Measurements from ENCODE around the gene SCAP.

The SCAP gene

DNA sequence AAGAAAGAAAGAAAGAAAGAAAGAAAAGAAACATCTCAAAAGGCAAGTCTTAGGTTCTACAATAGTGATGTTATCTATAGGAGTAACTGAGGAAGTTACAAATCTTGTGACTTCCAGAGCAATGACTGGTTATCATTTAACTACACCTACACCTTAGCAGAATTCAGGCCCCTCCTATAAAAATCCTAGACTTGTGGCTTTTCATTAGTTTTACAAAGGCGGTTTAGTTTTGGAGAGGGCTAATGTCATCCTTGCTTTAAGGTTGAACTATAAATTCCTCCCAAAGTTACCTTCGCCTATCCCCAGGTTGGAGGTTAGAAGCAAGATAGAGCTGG, 4.1 kb upstream of the SCAP start:
- Histone ChIP-seq H3K9me3 (ENCODE audit: insufficient read depth, low read length, severe bottlenecking) (no peaks in the 10 kb centered on the region), H3K9ac (ENCODE audit: low read depth, low read length) (no peak overlapping the region), H3K4me1 (ENCODE audit: insufficient read depth, low read length) (peaks cover 11% of the 10 kb centered on the region), H3K79me2 (ENCODE audit: insufficient read depth, low read length) (peaks cover 18% of the 10 kb centered on the region), H3K4me2 (ENCODE audit: insufficient read depth, low read length) (no peak overlapping the region), H3K27me3 (ENCODE audit: insufficient read depth, low read length, poor library complexity) (no peaks in the 10 kb centered on the region), H2AFZ (ENCODE audit: low read depth, low read length) (no peak overlapping the region), H3K4me3 (ENCODE audit: low read depth in 1 of 2, low read length in 2 of 2) (no peak overlapping the region), H3K27ac (ENCODE audit: low read length) (no peak overlapping the region), H3K36me3 (ENCODE audit: insufficient read depth, low read length) (no peaks in the 10 kb centered on the region; the same call in 1 of the 2 replicates), H4K20me1 (ENCODE audit: insufficient read depth, low read length) (peaks cover 4% of the 10 kb centered on the region)
- no peak for TF ChIP-seq EZH2 (IDR thresholded peaks at IDR 0.05; ENCODE audit: borderline replicate concordance, low read depth, low read length, severe bottlenecking)
- TF ChIP-seq, protein P1, sequence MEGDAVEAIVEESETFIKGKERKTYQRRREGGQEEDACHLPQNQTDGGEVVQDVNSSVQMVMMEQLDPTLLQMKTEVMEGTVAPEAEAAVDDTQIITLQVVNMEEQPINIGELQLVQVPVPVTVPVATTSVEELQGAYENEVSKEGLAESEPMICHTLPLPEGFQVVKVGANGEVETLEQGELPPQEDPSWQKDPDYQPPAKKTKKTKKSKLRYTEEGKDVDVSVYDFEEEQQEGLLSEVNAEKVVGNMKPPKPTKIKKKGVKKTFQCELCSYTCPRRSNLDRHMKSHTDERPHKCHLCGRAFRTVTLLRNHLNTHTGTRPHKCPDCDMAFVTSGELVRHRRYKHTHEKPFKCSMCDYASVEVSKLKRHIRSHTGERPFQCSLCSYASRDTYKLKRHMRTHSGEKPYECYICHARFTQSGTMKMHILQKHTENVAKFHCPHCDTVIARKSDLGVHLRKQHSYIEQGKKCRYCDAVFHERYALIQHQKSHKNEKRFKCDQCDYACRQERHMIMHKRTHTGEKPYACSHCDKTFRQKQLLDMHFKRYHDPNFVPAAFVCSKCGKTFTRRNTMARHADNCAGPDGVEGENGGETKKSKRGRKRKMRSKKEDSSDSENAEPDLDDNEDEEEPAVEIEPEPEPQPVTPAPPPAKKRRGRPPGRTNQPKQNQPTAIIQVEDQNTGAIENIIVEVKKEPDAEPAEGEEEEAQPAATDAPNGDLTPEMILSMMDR (IDR thresholded peaks at IDR 0.05; ENCODE audit: borderline replicate concordance, extremely low read depth, low read length, poor library complexity, severe bottlenecking): no peak
- no peak for DNase-seq
- ATAC-seq (ENCODE audit: insufficient read depth, low read depth): no peak

DNA sequence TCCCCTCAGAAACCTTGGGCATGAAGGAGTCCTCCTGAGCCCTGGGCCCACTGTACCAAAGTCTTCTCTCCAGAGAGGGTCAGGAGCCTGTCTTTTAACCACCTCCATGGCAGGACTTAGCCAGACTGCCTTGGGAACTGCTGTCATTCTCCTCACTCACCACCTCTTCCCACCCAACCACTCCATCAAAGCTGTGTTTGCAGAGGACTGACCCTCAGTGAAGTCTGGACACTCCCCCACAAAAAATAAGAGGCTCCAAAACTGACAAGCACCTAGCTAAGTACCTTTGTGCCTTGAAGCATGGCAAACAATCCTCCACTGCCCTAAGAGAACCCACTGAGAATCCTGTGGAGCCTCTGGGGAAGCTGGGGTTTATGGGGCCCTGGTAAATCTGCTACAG, 2.3 kb upstream of the SCAP start:
- ATAC-seq (ENCODE audit: insufficient read depth, low read depth): no peak
- no peak overlapping the region for H2AFZ ChIP-seq (ENCODE audit: low read depth, low read length)
- no peak overlapping the region for H3K27ac ChIP-seq (ENCODE audit: low read length)
- TF ChIP-seq EZH2 (IDR thresholded peaks at IDR 0.05; ENCODE audit: borderline replicate concordance, low read depth, low read length, severe bottlenecking): no peak
- TF ChIP-seq, protein P1 (IDR thresholded peaks at IDR 0.05; ENCODE audit: borderline replicate concordance, extremely low read depth, low read length, poor library complexity, severe bottlenecking): no peak
- H3K4me3 ChIP-seq (ENCODE audit: low read depth in 1 of 2, low read length in 2 of 2): no peak overlapping the region
- H3K4me2 ChIP-seq (ENCODE audit: insufficient read depth, low read length): 0 out of 2 replicates have a peak overlapping the region, but pooled peaks have one; percentile 16
- peaks cover 28% of the 10 kb centered on the region for H3K4me1 ChIP-seq (ENCODE audit: insufficient read depth, low read length)
- DNase-seq: no peak
- H3K9ac ChIP-seq (ENCODE audit: low read depth, low read length): no peak overlapping the region
- H3K79me2 ChIP-seq (ENCODE audit: insufficient read depth, low read length): peaks cover 36% of the 10 kb centered on the region
- H4K20me1 ChIP-seq (ENCODE audit: insufficient read depth, low read length): peaks cover 13% of the 10 kb centered on the region
- no peaks in the 10 kb centered on the region for H3K27me3 ChIP-seq (ENCODE audit: insufficient read depth, low read length, poor library complexity)
- no peaks in the 10 kb centered on the region for H3K9me3 ChIP-seq (ENCODE audit: insufficient read depth, low read length, severe bottlenecking)
- no peaks in the 10 kb centered on the region; the same call in 1 of the 2 replicates for H3K36me3 ChIP-seq (ENCODE audit: insufficient read depth, low read length)

DNA sequence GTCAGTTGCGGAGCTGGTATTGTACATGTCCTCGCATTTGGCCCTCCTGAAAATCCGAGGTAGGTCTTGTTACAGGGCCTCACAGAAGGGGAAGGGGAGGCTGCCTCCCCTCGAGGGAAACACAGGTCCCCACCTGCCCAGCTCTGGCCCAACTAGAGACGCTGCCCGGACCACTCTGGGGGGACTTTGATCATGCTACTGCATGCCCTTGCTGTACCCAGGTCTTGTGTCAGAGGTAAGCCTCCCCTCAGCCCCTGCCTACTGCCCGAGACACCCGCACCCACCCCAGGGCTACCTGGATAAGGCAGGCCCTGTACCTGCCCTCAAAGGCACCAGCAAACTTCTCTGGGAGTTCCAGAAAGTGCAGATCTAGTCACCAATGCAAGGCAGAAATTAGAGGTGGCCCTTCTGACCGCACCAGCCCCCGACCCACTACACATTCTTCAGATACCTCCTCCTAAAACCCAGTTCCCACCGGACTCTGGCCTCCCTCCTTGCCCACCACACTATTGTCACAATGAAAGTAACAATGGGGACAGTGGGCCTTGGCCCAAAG, 981 bp upstream of the SCAP start:
- Histone ChIP-seq H2AFZ (ENCODE audit: low read depth, low read length) (peak overlapping the region; percentile 96), H3K4me2 (ENCODE audit: insufficient read depth, low read length) (peak overlapping the region; percentile 71), H3K9me3 (ENCODE audit: insufficient read depth, low read length, severe bottlenecking) (no peaks in the 10 kb centered on the region), H3K4me3 (ENCODE audit: low read depth in 1 of 2, low read length in 2 of 2) (peak overlapping the region; percentile 70 to 92; a peak in 3 of 4 replicates), H4K20me1 (ENCODE audit: insufficient read depth, low read length) (peaks cover 18% of the 10 kb centered on the region), H3K79me2 (ENCODE audit: insufficient read depth, low read length) (peaks cover 46% of the 10 kb centered on the region), H3K27ac (ENCODE audit: low read length) (peak overlapping the region; percentile 89), H3K4me1 (ENCODE audit: insufficient read depth, low read length) (peaks cover 29% of the 10 kb centered on the region), H3K9ac (ENCODE audit: low read depth, low read length) (peak overlapping the region; percentile 85), H3K27me3 (ENCODE audit: insufficient read depth, low read length, poor library complexity) (no peaks in the 10 kb centered on the region), H3K36me3 (ENCODE audit: insufficient read depth, low read length) (no peaks in the 10 kb centered on the region; the same call in 1 of the 2 replicates)
- ATAC-seq (ENCODE audit: insufficient read depth, low read depth) (no peak), DNase-seq (no peak)
- no peak for TF ChIP-seq EZH2 (IDR thresholded peaks at IDR 0.05; ENCODE audit: borderline replicate concordance, low read depth, low read length, severe bottlenecking)
- TF ChIP-seq, protein P1 (IDR thresholded peaks at IDR 0.05; ENCODE audit: borderline replicate concordance, extremely low read depth, low read length, poor library complexity, severe bottlenecking): no peak

All from DND-41 (cell line).